ENCODE results near the gene BOLA1.
"Not testable (repeated sequence)": the region's sequence is repeated elsewhere in the genome, so short reads cannot be mapped to it uniquely, and the experiment has no call there.

The BOLA1 gene

DNA sequence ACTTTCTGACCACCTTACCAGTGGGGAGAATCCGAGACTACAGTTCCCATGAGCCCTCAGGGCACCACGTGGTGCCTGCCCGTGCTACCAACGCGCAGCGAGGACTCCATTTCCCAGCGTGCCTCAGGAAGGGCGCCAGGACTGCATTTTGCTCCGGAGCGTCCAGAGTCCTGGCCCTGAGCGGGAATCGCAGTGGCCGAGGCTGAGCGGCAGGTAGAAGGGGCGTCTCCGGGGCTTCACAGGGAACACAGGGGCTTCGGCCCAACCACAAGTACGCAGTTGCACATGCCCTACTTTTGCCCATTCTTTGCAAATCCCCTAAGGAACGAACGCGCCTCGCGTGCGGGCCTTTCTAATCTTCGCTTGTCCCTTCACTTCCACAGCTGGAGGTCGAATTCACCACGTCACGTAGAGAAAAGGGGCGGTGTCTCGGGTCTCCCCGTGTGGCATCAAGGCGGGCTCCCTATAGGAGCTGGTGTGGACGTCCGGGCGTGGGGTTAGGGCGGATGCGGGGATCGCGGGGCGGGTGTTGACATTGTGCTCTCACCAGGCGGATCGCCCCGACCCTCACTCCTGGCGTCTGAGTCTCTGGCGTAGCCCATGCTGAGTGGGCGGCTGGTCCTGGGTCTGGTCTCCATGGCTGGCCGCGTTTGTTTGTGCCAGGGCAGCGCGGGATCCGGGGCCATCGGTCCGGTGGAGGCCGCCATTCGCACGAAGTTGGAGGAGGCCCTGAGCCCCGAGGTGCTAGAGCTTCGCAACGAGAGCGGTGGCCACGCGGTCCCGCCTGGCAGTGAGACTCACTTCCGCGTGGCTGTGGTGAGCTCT lies at the start of gene BOLA1:
TSS of gene BOLA1 (plus strand) at position 109 of the 825 bp plus-strand sequence. CDS start at position 601, 492 bp downstream.
- DNase-seq (ENCODE audit: low spot score) = peak; percentile 89

- peak; percentile 31 for DNase-seq (ENCODE audit: low spot score)
These were observed 49.4 kb upstream of the BOLA1 start for GRCh38 chr1:149849947-149850360.

DNA sequence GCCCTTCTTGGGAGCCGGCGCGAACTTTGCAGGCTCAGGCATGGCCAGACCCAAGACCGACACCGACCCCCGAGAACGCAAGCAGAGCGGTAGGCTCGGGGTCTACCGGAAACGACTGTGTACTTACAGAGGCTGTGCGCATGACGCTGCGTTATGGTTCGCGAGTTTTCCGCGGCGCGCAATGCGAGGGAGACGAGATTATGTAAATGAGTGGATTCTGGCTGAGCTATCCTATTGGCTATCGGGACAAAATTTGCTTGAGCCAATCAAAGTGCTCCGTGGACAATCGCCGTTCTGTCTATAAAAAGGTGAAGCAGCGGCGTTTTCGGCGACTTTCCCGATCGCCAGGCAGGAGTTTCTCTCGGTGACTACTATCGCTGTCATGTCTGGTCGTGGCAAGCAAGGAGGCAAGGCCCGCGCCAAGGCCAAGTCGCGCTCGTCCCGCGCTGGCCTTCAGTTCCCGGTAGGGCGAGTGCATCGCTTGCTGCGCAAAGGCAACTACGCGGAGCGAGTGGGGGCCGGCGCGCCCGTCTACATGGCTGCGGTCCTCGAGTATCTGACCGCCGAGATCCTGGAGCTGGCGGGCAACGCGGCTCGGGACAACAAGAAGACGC lies 48.5 kb upstream of the BOLA1 start:
- DNase-seq (ENCODE audit: low spot score) = not testable (repeated sequence)

DNA sequence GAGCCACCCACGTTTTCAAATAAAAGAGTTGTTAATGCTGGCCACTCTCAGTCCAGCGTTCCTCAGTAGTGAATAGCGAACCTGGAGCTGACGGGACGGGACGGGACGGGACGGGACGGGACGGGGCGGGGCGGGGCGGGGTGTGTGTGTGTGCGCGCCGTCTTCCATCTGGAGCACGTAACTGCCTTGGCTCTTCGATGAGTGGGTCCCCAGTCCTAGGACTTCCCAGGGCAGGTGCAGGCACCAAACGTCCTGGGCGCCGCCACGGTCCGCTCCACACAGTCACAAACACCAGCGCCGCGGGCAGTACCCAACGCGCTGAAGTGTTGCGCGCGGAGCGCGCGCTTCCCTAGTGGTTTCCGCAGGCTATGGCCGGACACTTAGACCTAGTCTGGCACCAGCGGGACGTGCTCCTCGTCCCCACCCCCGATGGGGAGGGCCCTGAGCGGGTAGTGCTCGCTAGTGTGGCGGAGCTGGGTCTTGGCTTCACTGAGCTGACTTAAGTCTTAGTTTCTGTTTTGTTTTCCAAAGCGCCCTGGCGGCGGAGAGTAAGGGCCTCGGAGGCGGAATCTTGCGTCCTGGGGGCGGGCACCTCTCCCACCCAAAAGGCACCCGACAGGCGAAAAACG lies 47.7 kb upstream of the BOLA1 start:
- not testable (repeated sequence) for DNase-seq (ENCODE audit: low spot score)

DNA sequence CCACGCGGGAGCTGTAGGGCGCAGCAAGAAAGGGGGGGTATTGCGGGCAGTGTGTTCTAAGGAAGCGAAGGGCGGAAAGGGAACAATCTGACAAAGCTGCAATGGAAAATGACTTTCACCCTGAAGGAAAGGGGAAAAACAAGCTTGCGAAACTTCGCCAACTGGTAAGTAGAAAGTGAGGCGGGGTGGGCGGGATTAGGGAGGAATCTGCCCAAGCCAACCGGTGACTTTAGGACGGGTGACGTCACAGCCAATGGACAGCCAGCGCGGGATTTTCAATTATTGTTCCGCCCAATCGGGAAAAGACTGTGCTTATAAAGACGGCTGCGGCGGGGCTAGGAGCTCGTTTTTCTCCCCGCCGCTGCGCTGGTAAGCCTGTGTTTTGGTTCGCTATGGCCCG lies 47.1 kb upstream of the BOLA1 start:
- not testable (repeated sequence) for DNase-seq (ENCODE audit: low spot score)

DNA sequence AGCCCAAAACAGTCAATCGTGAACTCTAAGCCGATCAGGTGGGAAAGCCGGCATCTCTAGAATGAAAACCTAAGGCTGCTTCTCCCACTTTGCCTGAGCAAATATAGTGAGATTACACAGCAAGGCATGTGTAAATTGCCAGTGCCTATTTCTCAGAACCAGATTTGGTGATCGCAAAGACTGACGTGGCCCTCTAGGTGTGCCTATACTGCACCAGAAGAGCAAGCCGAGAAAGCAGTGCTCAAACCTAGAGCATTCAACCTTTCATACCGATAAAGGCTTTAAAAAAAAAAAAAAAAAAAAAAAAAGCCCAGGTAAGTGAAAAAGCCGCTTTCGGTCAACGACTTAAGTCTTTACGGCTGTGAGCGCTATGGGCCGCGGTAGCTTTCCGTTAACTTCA lies 39.1 kb upstream of the BOLA1 start:
- DNase-seq (ENCODE audit: low spot score) = not testable (repeated sequence)

DNA sequence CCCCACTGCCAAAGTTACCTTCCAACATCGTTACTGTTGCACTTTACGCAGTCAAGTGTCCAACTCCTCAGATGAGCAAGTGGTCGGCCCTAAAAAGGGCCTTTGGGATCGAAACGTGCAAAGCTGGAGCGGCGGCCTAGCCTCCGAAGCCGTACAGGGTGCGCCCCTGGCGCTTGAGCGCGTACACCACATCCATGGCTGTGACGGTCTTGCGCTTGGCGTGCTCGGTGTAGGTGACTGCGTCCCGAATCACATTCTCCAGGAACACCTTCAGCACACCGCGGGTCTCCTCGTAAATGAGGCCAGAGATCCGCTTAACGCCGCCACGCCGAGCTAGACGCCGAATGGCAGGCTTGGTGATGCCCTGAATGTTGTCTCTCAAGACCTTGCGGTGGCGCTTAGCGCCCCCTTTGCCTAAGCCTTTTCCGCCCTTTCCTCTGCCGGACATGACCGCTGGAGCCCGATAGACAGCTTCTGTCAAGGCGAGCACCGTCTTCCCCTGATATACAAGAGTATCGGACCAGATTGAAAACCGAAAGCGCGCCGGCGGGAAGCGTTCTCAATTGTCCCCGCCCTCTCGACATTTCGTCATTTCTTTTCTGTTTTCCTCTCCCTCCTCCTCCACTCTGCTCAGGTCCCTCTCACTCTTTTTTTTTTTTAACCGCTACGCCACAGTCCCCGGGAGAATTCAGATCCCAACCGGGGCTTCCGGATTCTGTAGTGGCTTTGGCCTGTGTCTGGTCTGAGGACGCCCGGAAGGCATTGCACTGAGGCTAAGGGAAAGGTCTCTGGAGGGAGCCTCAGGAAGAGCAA lies 38.5 kb upstream of the BOLA1 start:
- DNase-seq (ENCODE audit: low spot score) = not testable (repeated sequence)

DNA sequence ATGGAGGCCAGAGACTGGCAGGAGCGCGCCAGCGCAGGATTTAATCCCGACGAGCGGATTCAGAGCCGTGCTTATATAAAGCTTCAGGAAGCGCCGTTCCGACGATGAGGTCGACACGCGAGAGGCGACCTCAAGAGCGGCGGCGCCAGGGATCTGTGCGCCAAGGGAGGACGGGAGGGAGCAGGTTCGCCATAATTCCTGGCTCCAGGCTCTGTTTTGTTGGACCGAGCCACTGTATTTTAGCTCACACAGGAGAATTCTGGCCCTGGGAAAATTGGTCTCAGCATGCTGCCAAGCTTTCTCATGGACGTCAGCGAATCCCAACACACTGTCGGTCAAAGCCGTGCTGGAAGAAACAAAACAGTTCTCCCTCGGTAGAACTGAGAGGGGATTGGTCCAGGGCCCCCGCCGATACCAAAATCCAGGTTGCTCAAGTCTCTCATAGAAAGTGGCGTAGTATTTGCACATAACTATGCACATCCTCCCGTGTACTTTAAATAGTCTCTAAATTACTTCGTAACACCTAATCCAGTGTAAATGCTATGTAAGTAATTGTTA lies 37.8 kb upstream of the BOLA1 start:
- DNase-seq (ENCODE audit: low spot score) = not testable (repeated sequence)

DNA sequence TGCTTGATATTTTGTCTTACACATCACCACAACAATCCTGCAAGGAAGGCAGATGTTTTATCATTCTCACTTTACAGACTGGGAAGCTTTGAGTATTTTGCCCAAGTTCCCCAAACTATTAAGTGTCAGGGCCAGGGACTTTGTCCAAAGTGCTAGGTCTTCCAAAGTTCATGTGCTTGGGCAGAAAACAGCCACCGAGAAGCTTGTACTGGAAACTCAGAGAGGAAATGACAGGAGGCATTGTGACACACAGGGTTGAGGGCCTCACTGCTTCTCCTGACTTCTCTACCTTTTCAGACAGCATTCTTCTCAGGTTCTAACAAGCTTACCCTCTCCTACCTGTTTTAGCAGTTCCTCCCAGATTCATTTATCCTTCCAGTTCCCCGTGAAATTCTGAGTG lies 32.5 kb upstream of the BOLA1 start:
- not testable (repeated sequence) for DNase-seq (ENCODE audit: low spot score)

DNA sequence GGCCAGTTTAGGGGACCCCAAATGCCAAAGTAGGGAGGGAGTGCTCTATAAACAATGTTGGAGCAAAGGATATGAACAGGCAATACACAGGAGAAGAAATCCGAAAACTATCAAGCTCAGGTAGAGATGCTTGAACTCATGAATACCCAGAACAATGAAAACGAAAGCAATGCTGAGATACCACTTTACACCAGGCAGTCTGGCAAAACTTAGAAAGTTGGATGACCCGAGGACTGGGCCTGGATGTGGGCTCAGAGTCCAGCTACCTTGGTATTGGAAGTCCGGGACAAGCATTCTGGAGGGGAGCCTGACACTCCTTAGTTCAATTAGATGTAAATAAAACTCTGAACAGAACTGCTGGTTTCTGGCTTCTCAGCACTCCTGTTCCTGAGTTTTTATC lies 26.3 kb upstream of the BOLA1 start:
- not testable (repeated sequence) for DNase-seq (ENCODE audit: low spot score)

DNA sequence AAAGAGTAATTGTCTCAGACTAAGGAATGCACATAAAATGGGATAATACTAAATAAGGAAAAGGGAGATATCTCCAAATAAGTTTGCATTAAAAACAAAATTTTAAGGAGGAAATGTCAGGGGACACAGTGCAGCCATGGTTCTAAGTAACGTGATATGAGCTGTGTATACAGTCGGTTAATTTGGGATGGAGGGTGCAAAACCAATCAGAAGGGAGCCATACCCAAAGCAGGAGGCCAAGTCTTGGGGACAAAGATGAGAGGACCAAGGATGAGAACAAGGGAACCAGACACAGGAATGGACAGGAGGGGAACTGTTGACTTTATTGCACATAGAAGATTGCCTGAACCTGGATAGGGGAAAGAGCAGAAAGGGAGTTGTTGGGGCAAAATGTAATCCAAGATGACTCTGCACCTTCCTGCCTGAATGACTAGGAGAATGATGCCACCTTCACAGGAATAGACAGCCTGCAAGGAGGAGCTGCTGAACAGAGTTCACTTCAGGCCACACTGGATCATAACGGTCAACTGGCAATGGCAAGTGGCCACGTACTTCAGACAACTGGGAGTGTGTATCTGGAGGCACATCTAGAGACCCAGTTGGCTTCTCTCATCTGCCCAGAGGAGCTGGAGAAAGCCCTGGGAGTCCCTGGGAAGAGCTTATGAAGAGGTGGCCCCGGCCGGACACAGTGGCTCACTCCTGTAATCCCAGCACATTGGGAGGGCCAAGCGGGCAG lies 22.0 kb upstream of the BOLA1 start:
- DNase-seq (ENCODE audit: low spot score) = no peak

GRCh38 chr1:149879556-149879955 lies 19.8 kb upstream of the BOLA1 start:
- DNase-seq (ENCODE audit: low spot score) = no peak

GRCh38 chr1:149881876-149882275 lies 17.5 kb upstream of the BOLA1 start:
- DNase-seq (ENCODE audit: low spot score) = no peak

- no peak for DNase-seq (ENCODE audit: low spot score)
These were observed 15.6 kb upstream of the BOLA1 start for GRCh38 chr1:149883598-149884247.

DNA sequence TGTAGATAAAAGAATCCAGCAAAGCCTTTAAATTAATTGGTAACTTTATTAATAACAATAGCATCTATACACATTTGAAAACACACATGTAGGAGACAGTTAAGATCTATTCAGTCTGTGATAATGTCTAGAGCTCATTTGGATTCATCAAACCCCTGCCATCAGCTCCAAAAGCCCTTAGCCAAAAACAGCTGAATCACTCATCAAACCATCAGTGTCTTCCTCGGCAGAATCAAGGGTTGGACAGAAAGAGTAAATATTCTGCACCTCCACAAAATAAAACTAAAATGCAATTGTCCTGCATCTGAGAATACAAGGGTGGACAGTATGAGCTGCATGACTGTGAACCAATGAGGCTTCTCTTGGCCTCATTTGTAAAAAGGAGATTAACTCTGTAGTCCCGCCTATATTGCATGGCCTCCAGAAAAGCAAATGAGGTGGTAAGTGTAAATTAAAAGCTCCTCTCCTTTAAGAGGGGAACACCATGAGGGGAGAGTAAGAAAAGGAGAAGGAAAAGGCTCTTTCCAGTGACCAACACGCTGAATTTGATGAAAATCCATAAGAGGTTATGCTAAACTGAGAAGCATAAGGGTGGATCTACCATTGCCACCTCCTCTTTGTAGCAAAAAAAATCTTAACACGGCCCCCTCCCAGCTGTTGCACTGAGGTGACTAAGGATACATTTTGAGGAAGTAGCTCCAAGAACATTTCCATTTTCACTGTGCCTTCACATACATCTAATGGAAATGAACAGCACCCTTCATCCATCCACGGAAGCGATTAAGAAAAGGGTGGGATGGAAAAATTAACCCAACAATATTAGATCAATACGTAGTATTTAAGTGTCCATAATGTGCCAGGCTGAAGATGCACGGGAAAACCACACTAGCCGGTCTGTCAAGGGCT lies 14.7 kb upstream of the BOLA1 start:
- peak; percentile 36 for DNase-seq (ENCODE audit: low spot score)

GRCh38 chr1:149885339-149886120 lies 13.8 kb upstream of the BOLA1 start:
- DNase-seq (ENCODE audit: low spot score) = peak; percentile 85

DNA sequence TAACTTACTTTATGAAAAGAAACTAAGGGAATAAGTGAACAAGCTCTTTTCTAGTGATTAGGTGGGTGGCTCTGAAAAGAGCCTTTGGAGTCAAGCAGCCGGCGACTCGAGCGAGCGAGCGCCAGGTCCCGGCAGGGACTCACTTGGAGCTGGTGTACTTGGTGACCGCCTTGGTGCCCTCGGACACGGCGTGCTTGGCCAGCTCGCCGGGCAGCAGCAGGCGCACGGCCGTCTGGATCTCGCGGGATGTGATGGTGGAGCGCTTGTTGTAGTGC lies 13.3 kb upstream of the BOLA1 start:
- DNase-seq (ENCODE audit: low spot score) = not testable (repeated sequence)

DNA sequence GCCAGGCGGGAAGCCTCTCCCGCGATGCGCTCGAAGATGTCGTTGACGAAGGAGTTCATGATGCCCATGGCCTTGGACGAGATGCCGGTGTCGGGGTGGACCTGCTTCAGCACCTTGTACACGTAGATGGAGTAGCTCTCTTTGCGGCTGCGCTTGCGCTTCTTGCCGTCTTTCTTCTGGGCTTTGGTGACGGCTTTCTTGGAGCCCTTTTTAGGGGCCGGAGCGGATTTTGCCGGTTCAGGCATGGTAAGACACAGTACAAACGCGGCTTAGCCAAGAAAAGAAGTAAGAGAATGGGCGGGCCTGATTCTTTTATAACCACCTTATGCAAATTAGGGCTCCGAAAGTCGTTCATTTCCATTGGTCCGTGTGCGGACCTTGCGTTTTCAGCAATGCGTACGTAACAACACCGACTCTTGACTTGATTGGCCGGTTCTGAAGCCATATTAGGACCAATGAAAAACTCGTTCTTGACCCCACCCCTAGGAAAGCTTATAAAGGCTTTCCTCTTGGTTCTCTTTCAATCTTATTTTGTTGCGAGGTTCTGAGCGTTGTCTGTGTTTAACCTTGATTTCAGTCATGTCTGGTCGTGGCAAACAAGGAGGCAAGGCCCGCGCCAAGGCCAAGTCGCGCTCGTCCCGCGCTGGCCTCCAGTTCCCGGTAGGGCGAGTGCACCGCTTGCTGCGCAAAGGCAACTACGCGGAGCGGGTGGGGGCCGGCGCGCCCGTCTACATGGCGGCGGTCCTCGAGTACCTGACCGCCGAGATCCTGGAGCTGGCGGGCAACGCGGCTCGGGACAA lies 12.8 kb upstream of the BOLA1 start:
- DNase-seq (ENCODE audit: low spot score) = peak; percentile 97

All from activated CD4-positive, alpha-beta T cell treated with anti-CD3 and anti-CD28 coated beads, Interleukin-2, Interleukin-4, amounts not matched to agents 100 ng/mL and 50 ng/mL, durations not matched to agents 16 hours and 8 hours (primary cell).